Stimulated activated CD4-positive, alpha-beta T cell treated with anti-CD3 and anti-CD28 coated beads, Interleukin-4, amount 100 ng/mL, for 24 hours (primary cell): ENCODE data around the gene STOM.
A peak's percentile ranks its signal among the peaks of the same experiment; 100 is the strongest.
"Not testable (repeated sequence)": the region's sequence is repeated elsewhere in the genome, so short reads cannot be mapped to it uniquely, and the experiment has no call there.

ENCODE experiments used
- DNase-seq: peaks from one replicate; pipeline ENCODE4 v3.0.0-alpha.2; 2020

The STOM gene

GRCh38 chr9:121369595-121370265 is at the start of gene STOM:
Gene STOM (minus strand): TSS chr9:121370250. CDS start chr9:121370187, 63 bp downstream.
- peak; percentile 62 for DNase-seq

- DNase-seq = no peak
These were observed 41.9 kb upstream of the STOM start for GRCh38 chr9:121411993-121412392.

DNA sequence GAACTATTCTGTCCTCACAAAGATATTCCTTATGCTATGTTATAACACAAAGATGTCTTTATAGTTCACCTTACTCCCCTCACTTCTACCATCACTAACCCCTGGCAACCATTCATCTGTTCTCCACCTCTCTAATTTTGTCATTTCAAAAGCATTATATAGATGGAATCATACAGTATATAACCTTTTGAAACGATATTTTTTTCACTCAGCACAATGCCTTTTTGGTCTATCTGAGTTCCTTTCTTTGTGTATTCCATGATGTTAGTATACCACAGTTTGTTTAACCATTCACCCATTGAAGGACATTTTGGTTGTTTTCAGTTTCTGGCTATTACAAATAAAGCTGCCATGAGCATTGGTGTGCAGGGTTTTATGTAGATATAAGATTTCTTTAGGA is 35.8 kb upstream of the STOM start:
- no peak for DNase-seq

DNA sequence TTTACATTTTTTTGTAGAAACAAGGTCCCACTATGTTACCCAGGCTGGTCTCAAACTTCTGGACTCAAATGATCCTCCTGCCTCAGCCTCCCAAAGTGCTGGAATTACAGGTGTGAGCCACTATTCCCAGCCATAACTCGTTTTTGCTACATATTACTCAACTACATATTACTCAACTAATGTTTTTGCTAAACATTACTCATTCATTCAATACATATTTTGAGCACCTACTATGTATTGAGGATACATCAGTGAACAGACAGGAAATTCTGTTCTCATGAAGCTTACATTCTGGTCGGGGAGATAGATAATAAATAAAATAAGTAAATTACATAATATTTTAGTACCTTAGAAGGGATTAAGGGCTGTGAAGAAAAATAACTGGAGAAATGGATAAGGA is 34.9 kb upstream of the STOM start:
- DNase-seq = no peak

DNA sequence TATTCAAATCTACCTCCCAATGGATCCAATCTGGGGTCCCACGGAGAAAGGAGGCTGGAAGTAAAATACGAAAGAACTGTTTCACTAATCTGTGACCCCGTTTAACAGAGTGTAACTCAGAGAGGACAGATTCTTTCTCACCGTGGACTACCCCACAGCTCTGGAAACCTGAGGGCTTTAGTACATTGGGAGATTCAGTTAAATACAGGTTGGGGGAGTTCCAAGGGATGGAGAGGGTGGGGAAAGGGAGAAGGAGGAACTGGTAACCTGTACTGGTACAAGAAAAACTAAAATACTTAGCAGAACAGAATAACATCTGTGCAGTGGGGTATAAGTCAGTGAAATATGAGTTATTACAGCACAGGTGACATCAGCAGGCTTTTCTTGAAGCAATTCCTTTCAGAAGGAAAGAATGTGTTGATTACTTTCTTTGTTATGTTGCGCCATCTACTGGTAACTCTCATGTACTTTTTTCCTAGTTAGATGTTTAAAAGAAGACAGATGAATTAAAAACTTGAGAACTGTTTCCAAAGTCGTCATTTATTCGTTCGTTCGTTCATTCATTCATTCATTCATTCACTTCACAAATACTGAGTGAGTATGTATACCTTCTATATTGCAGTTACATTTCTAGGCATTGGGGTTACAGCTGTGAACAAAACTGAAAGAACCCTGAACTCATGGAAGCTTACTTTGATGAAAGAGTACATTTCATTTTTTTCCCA is 30.0 kb upstream of the STOM start:
- DNase-seq = no peak

DNA sequence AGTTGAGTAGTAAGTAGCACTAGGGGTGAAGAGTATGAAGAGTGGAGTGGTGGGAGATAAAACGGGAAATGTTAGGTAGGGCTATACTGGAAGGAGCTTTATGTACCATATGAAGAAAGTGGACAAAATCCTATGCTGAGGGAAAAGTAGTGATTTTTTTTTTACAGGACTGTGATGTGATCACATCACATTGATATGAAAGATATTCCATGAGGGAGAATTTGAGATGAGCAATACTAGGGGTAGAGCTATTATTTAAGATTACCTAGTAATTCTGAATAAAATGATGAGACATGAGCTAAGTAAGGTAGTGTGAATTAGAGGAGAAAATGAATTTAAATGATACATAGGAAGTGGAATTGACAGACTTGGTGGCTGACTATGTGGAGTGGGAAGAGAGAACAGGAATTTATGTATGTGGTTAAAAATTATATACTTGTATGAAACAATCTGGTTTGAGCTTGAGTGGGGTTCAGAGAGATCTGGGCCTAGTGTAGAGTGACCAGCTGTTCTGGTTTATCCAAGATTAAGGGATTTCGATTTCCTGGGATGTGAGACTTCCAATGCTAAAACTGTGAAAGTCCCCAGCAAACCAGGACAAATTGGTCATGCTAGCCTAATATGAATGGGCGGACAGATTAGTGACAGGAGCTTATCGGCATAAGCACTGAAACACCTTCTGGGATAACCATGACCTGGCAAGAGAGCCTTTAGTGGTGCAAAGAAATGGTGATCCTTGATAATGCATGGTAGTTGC is 29.3 kb upstream of the STOM start:
- DNase-seq = no peak

DNA sequence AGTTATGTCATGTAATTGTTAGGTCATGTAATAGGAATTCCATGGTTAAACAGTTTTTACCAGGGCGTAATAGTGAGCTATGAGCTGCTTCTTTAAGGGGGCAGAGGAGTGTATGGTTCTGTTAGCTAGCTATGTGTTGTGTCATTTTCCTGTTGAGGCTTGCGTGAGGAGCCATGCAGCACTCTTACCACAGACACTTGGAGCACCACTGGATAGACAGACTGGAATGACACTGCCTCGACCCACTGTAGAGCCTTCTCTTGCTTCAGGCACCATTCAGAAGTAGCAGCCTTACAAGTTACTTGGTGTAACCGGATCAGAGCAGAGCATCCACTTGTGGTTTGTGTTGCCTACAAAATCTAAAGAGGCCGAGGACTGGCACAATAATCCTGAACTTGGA is 28.3 kb upstream of the STOM start:
- no peak for DNase-seq

GRCh38 chr9:121397277-121397676 is 27.2 kb upstream of the STOM start:
- not testable (repeated sequence) for DNase-seq

GRCh38 chr9:121395558-121395957 is 25.5 kb upstream of the STOM start:
- DNase-seq = no peak

GRCh38 chr9:121394292-121394691 is 24.2 kb upstream of the STOM start:
- DNase-seq = no peak

- DNase-seq = no peak
These were observed 23.3 kb upstream of the STOM start for GRCh38 chr9:121393318-121393717.

- DNase-seq = no peak
These were observed 20.3 kb upstream of the STOM start for GRCh38 chr9:121390372-121390771.

DNA sequence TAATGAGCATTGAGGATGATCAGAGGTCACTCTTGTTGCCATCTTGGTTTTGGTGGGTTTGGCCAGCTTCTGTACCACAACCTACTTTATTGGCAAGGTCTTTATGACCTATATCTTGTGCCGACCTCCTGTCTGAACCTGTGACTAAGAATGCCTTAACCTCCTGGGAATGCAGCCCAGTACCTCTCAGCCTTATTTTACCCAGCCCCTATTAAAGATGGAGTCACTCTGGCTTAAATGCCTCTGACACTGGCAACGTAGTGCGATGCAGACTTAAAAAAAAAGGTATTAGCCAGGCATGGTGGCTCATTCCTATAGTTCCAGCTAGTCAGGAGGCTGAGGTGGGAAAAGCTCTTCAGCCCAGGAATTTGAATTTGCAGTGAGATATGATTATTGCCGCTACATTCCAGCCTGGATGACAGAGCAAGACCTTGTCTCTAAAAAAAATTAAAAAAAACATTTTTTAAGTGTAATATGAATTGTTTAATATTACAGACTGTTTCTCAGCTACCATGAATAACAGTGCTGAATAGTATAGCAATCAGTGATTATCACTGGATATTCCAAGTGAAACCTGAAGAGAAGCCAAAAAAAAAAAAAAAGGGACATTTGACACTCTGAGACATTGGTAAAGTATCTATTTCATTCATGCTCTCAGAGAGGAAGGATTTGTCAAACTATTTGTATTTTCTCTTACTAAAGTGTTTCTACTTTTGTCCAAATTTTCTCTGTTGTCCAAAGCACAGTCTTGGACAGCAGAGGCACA is 18.3 kb upstream of the STOM start:
- no peak for DNase-seq

- no peak for DNase-seq
These were observed 16.6 kb upstream of the STOM start for GRCh38 chr9:121386442-121387175.

GRCh38 chr9:121383715-121384114 is 13.7 kb upstream of the STOM start:
- DNase-seq = no peak

GRCh38 chr9:121380846-121381245 is 10.8 kb upstream of the STOM start:
- DNase-seq = no peak

- DNase-seq = no peak
These were observed 6.3 kb upstream of the STOM start for GRCh38 chr9:121376214-121376830.

GRCh38 chr9:121373011-121373729 is 3.1 kb upstream of the STOM start:
- no peak for DNase-seq

DNA sequence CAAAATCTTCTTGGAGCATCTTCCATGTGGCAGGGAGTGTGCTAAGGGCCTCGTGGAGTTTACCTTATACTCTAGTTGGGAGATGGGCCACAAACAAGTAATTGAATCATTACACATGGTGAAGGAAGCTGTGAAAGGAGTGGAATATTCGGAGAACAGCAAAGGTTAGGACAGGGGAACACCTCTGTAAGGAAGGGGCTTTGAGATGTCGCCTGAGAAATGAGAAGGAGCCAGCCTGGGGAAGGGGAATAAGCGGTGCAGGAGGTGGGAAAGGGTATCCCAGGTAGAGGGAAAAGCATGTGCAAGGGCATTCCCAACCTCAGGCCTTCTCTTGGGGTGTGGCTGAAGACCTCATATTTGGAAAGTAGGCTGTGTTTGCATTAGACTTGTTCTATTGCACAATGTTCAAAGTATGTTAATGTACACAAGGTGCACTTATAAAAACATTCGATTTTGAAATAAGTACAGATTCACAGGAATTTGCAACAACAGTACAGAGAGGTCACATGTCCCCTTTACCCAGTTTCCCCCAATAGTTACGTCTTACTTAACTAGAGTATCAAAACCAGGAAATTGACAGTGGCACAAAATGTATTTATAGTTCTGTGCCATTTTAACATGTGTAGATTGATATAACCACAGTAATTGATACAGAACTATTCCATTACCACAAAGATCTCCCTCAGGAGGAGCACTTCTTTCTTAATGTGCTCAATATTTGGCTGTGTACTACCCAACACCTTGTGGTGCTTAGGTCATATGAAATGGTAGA is 2.4 kb upstream of the STOM start:
- no peak for DNase-seq

GRCh38 chr9:121371495-121372061 is 1.5 kb upstream of the STOM start:
- DNase-seq = no peak
